Measurements from ENCODE around the gene ERBB4. TPM values are rescaled to one million over a fixed set of nuclear protein-coding genes. Genes with fewer than 3 reads are reported as not detected.

ERBB4 gene
- total RNA-seq, 1 donor from 2014 or later, result 8.3 TPM

GRCh38 chr2:212030709-212031108 is 507.9 kb downstream of the ERBB4 start:
- Histone ChIP-seq H3K9me3 (replicated peaks) (no peaks in the 10 kb centered on the region), H3K36me3 (no peaks in the 10 kb centered on the region), H3K4me3 (no peak overlapping the region), H3K4me1 (no peaks in the 10 kb centered on the region), H3K27ac (replicated peaks) (no peak overlapping the region), H3K27me3 (ENCODE audit: low read depth) (no peaks in the 10 kb centered on the region)
- no peak for DNase-seq
- intact Hi-C loops (cut with micrococcal nuclease), result no loop called here
- no peak for TF ChIP-seq CTCF (IDR thresholded peaks at IDR 0.05; ENCODE audit: borderline replicate concordance)

GRCh38 chr2:212028798-212029394 is 509.7 kb downstream of the ERBB4 start:
- no peak overlapping the region for H3K4me3 ChIP-seq
- DNase-seq, result no peak
- TF ChIP-seq CTCF (IDR thresholded peaks at IDR 0.05; ENCODE audit: borderline replicate concordance), result no peak
- no peaks in the 10 kb centered on the region for H3K27me3 ChIP-seq (ENCODE audit: low read depth)
- H3K4me1 ChIP-seq, result no peaks in the 10 kb centered on the region
- intact Hi-C loops (cut with micrococcal nuclease), result no loop called here
- no peaks in the 10 kb centered on the region for H3K9me3 ChIP-seq (replicated peaks)
- H3K36me3 ChIP-seq, result no peaks in the 10 kb centered on the region
- no peak overlapping the region for H3K27ac ChIP-seq (replicated peaks)

GRCh38 chr2:212027681-212028628 is 510.6 kb downstream of the ERBB4 start:
- TF ChIP-seq CTCF (IDR thresholded peaks at IDR 0.05; ENCODE audit: borderline replicate concordance), result no peak
- intact Hi-C loops (cut with micrococcal nuclease), result no loop called here
- DNase-seq, result no peak
- no peaks in the 10 kb centered on the region for H3K27me3 ChIP-seq (ENCODE audit: low read depth)
- no peaks in the 10 kb centered on the region for H3K36me3 ChIP-seq
- no peaks in the 10 kb centered on the region for H3K9me3 ChIP-seq (replicated peaks)
- no peak overlapping the region for H3K4me3 ChIP-seq
- H3K27ac ChIP-seq (replicated peaks), result no peak overlapping the region
- H3K4me1 ChIP-seq, result no peaks in the 10 kb centered on the region

GRCh38 chr2:212024040-212024439 is 514.6 kb downstream of the ERBB4 start:
- no peak for DNase-seq
- H3K27me3 ChIP-seq (ENCODE audit: low read depth), result no peaks in the 10 kb centered on the region

GRCh38 chr2:212022966-212023365 is 515.6 kb downstream of the ERBB4 start:
- H3K9me3 ChIP-seq (replicated peaks), result no peaks in the 10 kb centered on the region
- TF ChIP-seq CTCF (IDR thresholded peaks at IDR 0.05; ENCODE audit: borderline replicate concordance), result no peak

More at GRCh38 chr2:212024040-212024439, 514.6 kb downstream of the ERBB4 start:
- intact Hi-C loops (cut with micrococcal nuclease), result no loop called here
- TF ChIP-seq CTCF (IDR thresholded peaks at IDR 0.05; ENCODE audit: borderline replicate concordance), result no peak
- no peak overlapping the region for H3K4me3 ChIP-seq
- H3K4me1 ChIP-seq, result no peaks in the 10 kb centered on the region
- no peaks in the 10 kb centered on the region for H3K36me3 ChIP-seq
- H3K27ac ChIP-seq (replicated peaks), result no peak overlapping the region
- no peaks in the 10 kb centered on the region for H3K9me3 ChIP-seq (replicated peaks)

More at GRCh38 chr2:212022966-212023365, 515.6 kb downstream of the ERBB4 start:
- DNase-seq, result no peak
- Histone ChIP-seq H3K27ac (replicated peaks) (no peak overlapping the region), H3K4me3 (no peak overlapping the region), H3K4me1 (no peaks in the 10 kb centered on the region), H3K27me3 (ENCODE audit: low read depth) (no peaks in the 10 kb centered on the region), H3K36me3 (no peaks in the 10 kb centered on the region)
- intact Hi-C loops (cut with micrococcal nuclease), result no loop called here
